GM15510 (cell line): ENCODE data around the gene NTRK2.

Experiments
- POLR2A ChIP-seq: IDR thresholded peaks from 3 replicates; pipeline ENCODE4 v1.6.1; 2011; ENCODE audit warnings: borderline replicate concordance; ENCODE audit not compliant: insufficient read length; ENCODE audit errors: extremely low read depth

The NTRK2 gene

DNA sequence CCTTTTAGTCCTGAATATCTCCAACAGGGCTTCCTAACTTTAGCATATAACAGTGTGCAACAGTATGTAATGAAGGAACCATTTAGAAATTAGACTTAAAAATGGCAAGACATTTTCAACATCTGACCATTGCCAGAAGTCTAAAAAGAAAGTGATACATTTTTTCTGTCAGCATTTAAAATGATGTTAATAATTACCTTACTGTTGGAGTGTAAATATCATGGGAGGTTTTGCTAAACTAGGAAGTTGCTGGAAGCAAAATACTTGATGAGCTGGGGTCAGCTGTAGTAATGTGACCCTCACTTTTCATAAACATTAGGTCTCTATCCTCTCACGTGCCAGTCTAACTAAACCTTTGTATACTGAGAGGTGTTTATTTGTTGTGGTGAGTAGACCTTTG lies 68.8 kb downstream of the NTRK2 start:
- TF ChIP-seq POLR2A = no peak

DNA sequence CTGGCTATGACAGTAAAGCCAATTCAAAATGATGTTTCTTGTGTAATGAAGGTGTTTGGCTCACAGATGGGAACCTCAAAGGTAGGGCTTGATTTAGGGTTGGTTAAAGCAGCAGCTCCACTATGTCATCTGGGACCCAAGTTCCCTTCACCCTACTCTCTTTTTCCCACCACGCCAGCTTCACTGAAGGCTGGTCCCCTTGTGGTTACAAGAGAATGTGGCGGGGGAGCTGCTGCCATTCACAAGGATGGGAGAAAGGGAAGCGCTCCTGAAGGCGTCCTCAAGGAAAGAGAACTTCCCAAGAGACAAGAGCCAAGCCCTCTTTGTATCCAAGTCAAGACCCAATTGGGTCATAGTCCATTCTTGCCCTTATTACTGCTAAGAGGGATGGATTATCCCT lies 72.7 kb downstream of the NTRK2 start:
- TF ChIP-seq POLR2A = no peak

DNA sequence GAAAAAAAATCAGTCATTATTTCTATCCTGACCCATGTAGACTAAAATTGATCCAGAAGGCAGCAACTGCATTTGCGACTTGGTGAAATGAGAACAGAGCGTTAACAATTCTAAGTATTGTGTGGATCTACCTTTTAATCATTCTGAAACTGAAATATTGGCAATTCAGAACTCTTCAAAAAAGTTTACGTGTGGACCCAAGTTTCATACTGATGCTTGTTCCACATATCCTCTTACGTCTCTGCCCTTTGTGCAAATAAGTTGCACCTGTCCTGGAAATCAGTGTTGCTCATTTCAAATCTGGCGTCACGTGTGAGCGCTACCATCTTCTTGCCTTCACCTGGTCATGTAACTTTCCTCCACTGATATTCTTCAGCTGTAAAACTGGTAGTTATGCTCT lies 74.7 kb downstream of the NTRK2 start:
- no peak for TF ChIP-seq POLR2A

DNA sequence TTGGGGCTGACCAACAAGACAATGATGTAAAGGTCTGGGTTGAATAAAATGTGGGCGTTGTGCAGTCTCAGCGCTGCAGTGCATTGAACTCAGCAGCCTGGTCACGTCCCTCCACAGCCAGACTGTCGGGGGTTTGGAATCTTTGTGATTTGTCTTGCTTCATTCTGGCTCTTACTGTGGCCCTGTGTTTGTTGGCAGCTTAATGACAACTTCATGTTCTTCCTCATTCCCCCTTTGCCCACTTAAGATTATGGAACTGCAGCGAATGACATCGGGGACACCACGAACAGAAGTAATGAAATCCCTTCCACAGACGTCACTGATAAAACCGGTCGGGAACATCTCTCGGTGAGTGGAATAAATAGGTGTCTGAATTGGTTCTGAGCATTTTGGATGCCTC lies 75.2 kb downstream of the NTRK2 start:
- no peak for TF ChIP-seq POLR2A

DNA sequence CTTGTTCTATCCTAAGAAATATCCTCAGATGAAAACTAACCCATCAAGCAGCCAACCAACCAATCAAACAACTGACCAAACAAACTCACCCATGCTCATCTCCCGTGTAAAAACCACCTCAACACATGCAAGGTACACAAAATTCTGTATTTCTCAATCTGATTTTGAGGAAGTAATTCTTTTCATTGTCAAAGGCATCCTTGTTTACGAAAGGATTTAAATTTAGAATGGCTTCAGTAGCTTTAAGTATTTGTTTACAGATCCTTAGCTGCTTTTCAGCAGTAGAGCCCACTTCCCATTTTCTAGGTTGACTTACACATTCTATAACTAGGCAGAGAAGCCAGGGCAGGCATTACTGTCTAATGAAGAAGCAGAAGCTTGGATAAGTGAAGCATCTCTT lies 78.6 kb downstream of the NTRK2 start:
- TF ChIP-seq POLR2A = no peak

DNA sequence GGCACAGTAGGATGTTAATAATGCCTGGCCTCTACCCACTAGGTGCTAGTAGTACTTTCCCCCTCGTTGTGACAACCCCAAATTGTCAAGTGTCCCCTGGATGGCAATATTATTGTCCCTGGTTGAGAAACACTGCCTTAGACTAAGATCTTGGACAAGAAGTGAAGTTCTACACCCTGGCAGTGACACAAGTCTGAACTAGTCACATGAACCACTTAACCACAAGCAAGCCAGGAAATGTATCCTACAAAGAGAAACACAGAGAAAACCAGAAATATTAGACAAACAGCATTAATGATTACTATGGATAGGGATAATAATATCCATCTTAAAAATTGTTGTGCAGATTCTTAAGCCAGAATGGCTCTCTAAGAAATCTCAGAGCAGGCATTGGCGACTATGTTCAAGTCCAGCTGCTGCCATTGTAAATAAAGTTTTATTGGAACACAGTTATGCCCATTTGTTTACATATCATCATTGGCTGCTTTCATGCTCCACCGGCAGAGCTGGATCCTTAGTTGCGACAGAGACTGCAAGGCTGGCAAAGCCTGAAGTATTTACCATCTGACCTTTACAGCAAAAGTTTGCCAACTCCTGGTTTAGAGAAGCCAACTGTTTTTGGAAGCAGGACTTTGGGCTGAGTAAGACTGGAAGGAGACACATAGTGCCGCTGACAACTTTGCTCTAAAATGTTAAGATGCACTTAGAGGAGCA lies 80.8 kb downstream of the NTRK2 start:
- TF ChIP-seq POLR2A = no peak

DNA sequence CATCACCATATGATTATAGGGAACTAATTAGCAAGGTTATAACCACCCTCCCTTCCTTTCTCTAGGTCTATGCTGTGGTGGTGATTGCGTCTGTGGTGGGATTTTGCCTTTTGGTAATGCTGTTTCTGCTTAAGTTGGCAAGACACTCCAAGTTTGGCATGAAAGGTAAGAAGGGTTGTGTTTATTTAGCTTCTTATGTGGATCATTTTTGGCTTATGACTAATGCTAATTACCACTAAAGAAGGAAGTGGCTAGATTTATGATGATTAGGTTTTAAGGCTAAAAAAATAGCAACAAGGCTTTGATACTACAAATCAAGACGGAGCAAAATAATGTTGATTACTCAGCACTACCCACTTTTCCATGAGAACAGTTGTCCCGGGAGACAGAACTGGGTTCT lies 82.4 kb downstream of the NTRK2 start:
- TF ChIP-seq POLR2A = no peak

DNA sequence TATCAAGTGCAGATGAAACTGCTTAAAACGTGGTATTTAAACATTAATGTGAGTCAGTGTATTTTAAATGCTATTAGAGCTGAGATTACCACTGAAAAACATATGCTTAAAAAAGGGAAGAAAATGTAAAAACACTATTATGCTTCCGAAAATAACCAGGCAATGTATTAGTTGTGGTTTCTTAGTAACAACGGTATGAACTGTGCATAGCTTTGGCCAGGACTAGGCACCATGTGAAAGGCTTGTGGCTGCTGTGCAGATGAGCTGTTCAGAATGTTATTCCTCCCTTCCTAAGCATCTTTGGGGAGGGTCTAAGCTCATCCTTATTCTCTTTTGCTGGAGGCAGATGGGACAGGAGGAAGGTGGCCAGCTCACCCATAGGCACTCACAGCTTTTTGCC lies 84.9 kb downstream of the NTRK2 start:
- no peak for TF ChIP-seq POLR2A

DNA sequence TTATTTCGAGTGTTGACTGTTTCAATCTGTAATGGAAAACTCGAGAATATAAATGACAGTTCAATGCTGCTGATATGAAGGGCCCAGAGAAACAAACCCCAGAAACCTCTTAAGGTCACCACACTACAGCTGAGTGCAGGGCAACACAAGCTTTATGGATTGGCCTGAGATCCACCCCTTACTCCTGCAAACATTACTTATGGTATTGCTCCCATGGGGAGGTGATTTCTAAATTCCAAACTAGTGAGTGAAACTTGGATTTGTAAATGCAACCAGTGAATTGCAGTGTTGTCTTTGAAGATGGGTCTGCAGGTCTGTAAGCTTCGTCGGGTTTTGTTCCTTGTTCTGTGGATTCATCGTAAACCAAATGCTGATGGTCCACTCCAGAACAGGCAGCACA lies 85.4 kb downstream of the NTRK2 start:
- TF ChIP-seq POLR2A = no peak

DNA sequence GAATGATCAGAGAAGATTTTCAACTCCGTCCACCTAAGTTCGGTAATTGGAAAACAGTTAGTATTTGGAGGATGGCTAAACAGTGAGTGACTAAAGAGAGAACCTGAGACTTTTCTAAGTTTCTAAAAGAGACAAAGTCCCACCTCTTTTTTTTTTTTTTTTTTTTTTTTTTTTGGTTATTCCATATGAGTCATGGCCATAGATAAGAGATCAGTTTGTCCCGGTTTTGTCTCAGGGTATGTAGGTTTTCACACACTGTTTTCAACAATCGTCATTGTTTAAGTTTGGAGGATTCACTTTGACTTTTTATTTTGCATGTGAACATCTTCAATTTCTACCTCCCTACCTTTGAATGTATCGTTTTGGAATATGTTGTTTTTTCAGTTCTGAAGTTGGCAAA lies 85.9 kb downstream of the NTRK2 start:
- no peak for TF ChIP-seq POLR2A

DNA sequence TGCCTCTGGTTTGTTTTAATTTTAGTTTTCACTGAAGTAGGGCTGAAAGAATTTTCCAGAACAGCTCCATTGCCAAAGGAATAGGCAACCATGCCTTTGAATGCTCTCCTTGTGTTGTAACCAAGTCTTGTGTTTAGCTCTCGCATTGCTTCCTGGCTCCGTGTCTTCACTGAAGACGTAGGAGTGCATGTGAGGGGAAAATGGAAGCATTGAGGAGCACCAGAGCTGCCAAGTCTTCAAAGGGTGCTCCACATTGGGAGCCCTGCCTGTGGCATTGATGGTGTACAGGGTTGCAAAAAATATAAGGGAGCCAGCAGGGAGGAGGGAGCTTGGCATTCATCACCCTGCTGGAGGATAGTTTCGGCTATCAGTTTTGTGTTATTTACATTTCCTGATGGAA lies 86.6 kb downstream of the NTRK2 start:
- TF ChIP-seq POLR2A = no peak

DNA sequence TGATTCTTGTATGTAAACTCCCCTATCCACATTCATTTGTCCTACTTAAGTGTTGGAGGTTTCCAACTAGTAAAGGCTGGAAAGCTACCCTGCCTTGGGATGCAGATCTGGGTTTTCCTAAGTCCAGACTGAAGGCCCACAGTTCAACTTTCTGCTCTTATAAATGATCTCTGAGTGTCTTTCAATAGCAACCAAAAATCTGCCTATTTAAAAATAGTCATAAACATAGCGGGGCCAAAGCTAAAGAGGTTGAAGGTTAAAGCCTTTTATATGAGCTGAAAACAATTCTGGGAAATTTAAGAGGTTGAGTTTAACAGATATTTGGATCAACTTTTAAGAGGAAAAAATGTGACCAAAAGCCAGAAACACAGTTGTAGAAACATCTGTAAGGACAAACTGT lies 87.2 kb downstream of the NTRK2 start:
- TF ChIP-seq POLR2A = no peak

DNA sequence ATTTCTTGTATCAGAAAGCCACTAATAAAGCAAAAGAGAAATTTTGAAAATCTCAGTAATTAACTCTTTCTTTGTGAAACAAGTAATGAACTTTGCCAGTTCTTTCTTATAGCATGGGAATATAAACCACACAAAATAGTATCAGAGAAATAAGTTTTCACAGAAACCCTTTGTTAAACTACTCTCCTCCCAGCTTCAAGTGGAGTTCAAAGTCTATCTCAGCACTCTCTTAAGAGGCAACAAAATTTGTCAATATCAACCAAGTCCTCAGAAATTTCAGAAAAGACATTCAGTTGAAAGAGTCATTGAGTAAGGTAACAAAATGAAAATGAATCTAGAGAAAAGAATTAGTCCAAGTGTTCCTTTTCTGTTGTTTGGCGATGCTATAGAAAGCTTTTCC lies 89.3 kb downstream of the NTRK2 start:
- TF ChIP-seq POLR2A = no peak

DNA sequence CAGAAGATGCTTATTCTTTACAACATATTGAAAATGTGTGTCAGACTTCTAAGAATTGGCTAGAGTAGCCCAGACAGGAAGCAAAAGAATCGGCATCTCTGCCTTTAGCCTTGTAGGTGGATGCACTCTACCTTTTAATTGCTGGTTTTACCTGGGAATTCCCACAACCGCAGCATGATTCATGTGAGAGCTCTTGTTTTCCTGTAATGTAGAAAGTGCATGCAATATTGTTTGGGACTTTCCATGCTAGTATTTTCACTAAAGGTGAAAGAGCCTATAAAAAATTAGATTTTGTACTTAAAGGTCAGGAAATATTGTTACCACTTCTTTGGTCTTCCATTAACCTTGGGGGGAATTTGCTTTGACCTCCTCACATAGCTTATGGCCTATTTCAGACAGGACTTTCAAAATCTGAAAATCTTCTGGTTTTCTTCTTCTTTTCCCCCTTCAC lies 89.8 kb downstream of the NTRK2 start:
- TF ChIP-seq POLR2A = no peak

DNA sequence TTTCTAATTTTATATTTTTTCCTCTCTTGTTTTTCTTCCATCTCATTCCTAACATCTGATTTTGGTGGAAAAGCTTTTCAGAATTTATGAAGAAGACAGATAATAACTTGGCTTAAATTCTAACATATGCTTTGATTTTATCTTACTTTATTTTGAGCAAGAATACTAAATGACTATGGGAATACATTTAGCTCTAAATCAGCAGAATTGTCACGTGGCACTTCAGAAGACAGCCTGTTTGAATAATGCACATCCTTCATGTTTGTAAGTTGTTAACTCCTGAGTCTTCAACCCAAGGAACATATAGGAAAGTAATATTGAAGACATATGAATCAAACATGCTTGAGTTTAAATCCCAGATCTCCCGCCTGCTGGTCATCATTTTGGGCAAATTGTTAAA lies 90.3 kb downstream of the NTRK2 start:
- no peak for TF ChIP-seq POLR2A

DNA sequence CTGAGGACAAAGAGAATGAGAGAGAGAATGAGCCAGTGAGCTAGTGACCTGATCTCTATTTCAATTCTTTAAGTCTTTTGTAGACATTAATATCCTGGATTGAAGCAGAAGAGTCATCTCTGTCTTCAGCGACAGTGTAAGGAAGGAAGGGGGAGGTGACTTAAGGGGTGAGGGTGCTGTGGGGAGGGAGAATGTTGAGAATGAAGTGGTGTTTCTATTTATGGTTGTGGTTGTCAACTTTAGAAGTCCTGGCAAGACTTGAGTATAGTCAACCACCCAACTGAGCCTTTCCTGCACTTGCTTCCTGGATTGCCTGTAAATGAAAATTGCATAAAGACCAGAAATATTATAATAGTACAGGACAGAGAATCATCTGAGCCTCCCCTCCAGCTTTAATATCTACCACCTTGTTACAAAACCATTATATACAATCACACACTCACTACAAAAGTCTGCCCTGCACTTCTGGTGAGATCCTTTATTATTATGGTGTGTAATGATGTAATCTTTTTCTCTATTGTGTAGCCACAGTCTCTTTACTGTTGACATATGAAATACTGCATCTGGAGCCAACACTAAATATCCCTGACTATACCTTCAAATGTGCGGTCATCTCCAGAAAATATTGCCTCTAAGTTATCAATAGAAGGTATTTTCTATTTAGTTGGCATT lies 91.7 kb downstream of the NTRK2 start:
- no peak for TF ChIP-seq POLR2A

DNA sequence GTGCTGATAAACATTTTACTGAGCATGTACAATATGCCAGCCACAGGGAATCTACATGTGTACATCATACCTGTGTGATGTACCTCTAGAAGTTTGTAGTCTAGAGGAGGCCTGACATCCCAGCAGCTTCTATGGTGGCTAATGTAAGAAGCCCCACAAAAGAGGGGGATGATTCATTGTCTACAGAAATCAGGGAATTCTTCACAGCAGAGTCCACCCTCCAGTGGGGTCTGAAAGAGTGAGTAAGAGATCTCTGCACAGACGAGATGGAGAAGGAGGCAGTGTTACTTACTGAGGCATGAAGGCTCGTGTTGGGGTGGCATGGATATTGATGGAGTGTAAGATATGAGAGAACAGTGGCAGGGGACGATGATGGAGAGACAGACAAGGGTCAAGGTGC lies 103.0 kb downstream of the NTRK2 start:
- no peak for TF ChIP-seq POLR2A

DNA sequence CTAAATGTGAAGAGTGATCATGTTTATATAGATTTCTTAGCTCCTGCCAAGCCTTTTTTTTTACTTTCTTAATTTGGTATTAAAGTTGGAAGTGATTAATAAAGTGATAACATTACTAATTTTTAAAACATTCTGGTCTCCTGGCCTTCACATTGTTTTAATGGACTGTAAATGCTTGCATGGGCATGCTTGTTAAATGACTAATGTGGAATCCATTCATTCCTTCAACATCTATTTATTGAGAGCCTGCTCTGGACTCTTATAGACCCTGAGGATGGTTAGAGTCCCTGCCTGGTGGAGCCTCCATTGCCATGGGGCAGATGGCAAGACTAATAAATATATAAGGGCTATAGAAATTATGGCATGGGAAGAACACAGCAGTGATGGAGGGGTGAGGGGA lies 103.5 kb downstream of the NTRK2 start:
- no peak for TF ChIP-seq POLR2A
